ENCODE results near the gene GSTT2.

Gene GSTT2

DNA sequence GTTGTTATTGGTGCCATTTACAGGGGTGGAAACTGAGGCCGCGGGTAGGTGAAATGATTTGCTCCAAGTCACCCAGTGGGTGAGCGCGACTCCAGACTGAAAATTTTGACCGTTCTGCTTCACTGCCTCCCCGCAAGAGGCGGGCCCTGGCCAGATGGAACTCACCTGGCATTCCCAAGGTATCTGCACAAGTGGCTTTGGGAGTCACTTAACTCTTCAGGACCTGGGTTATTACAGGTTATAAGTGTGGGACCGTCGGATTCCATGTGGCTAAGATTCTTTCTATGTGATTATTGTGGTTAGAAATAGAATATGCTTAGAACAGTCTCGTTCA, 31.8 kb downstream of the GSTT2 start:
- no peak overlapping the region for H2BK12ac ChIP-seq (ENCODE audit: low read length)
- H3K27ac ChIP-seq (replicated peaks; ENCODE audit: low read length), result peak overlapping the region; percentile 86
- peak overlapping the region; percentile 89 for H2BK5ac ChIP-seq (ENCODE audit: low read length)
- peaks cover 6% of the 10 kb centered on the region for H3K79me1 ChIP-seq (ENCODE audit: low read depth, low read length)
- peak overlapping the region; percentile 86 for H3K9ac ChIP-seq (ENCODE audit: low read depth, low read length, poor library complexity)
- H4K91ac ChIP-seq (ENCODE audit: low read depth, low read length, poor library complexity), result no peak overlapping the region
- H2AK5ac ChIP-seq (ENCODE audit: low read depth, low read length), result peak overlapping the region; percentile 34
- H3K27me3 ChIP-seq (ENCODE audit: control insufficient read depth in 3 of 3, insufficient read depth in 3 of 3, low read depth in 1 of 3, low read length in 3 of 3), result peaks cover 0 to 7% (median 0%) of the 10 kb centered on the region in 3 experiments
- H3K23ac ChIP-seq (ENCODE audit: low read depth, low read length, poor library complexity), result peak overlapping the region; percentile 74
- peak overlapping the region; percentile 90 for H3K18ac ChIP-seq (ENCODE audit: low read length)
- no CpG with 5 or more reads among the region's 10 CpGs for WGBS, 2 donors (ENCODE audit: extremely low coverage in 2 of 2, insufficient read length in 2 of 2, insufficient replicate concordance in 1 of 2)
- H3K36me3 ChIP-seq (replicated peaks in 1 of 2; ENCODE audit: control insufficient read depth in 2 of 2, insufficient read depth in 2 of 2, low read length in 2 of 2), result peaks cover 0 to 6% of the 10 kb centered on the region in 2 donors
- peak overlapping the region; percentile 91 to 93 for H3K4me3 ChIP-seq (ENCODE audit: low read length in 2 of 2)
- no peak overlapping the region for H4K8ac ChIP-seq (ENCODE audit: low read depth, low read length)
- no peak overlapping the region for H3K14ac ChIP-seq (ENCODE audit: low read length)
- H2AFZ ChIP-seq (ENCODE audit: low read length), result peak overlapping the region; percentile 95
- H3K4me1 ChIP-seq (ENCODE audit: control insufficient read depth in 2 of 2, insufficient read depth in 1 of 2, low read depth in 1 of 2, low read length in 2 of 2), result peaks cover 3 to 6% of the 10 kb centered on the region in 2 donors
- H2BK15ac ChIP-seq (ENCODE audit: low read length), result no peak overlapping the region
- no peak for DNase-seq (ENCODE audit: low spot score)
- no peak overlapping the region for H3K4ac ChIP-seq (ENCODE audit: low read length)
- H3K9me3 ChIP-seq (replicated peaks in 1 of 2; ENCODE audit: control insufficient read depth in 2 of 2, insufficient read depth in 1 of 2, low read depth in 1 of 2, low read length in 2 of 2), result peaks cover 0 to 17% of the 10 kb centered on the region in 2 donors
- peak overlapping the region; percentile 77 for H3K4me2 ChIP-seq (ENCODE audit: insufficient read depth, low read length, poor library complexity, severe bottlenecking)
- no peak overlapping the region for H2BK120ac ChIP-seq (ENCODE audit: low read depth, low read length)

DNA sequence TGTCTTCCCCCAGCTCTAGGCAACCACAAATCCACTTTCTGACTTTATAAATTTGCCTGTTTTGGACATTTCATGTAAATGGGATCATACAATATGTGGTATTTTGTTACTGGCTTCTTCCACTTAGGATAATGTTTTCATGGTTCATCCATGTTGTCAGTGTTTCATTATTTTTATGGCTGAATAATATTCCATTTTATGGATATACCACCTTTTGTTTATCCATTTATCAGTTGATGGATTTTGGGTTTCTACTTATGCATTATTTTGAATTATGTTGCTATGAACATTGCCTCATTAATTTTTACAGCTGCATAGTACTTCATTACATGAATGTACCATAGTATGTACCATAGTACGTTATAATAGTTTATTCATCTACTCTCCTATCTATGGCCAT, 36.2 kb downstream of the GSTT2 start:
- no peak overlapping the region for H3K4me3 ChIP-seq (ENCODE audit: low read length in 2 of 2)
- H2BK5ac ChIP-seq (ENCODE audit: low read length), result no peak overlapping the region
- H2BK12ac ChIP-seq (ENCODE audit: low read length), result no peak overlapping the region
- H4K91ac ChIP-seq (ENCODE audit: low read depth, low read length, poor library complexity), result no peak overlapping the region
- H3K4me2 ChIP-seq (ENCODE audit: insufficient read depth, low read length, poor library complexity, severe bottlenecking), result no peak overlapping the region
- H3K18ac ChIP-seq (ENCODE audit: low read length), result no peak overlapping the region
- no peak overlapping the region for H3K23ac ChIP-seq (ENCODE audit: low read depth, low read length, poor library complexity)
- H3K14ac ChIP-seq (ENCODE audit: low read length), result no peak overlapping the region
- no CpG with 5 or more reads among the region's 1 CpG for WGBS, 2 donors (ENCODE audit: extremely low coverage in 2 of 2, insufficient read length in 2 of 2, insufficient replicate concordance in 1 of 2)
- peaks cover 0 to 9% of the 10 kb centered on the region in 2 donors for H3K9me3 ChIP-seq (replicated peaks in 1 of 2; ENCODE audit: control insufficient read depth in 2 of 2, insufficient read depth in 1 of 2, low read depth in 1 of 2, low read length in 2 of 2)
- no peak overlapping the region for H2BK120ac ChIP-seq (ENCODE audit: low read depth, low read length)
- peaks cover 3% of the 10 kb centered on the region in 2 donors for H3K4me1 ChIP-seq (ENCODE audit: control insufficient read depth in 2 of 2, insufficient read depth in 1 of 2, low read depth in 1 of 2, low read length in 2 of 2)
- peaks cover 0 to 15% of the 10 kb centered on the region in 2 donors for H3K36me3 ChIP-seq (replicated peaks in 1 of 2; ENCODE audit: control insufficient read depth in 2 of 2, insufficient read depth in 2 of 2, low read length in 2 of 2)
- no peak overlapping the region for H3K9ac ChIP-seq (ENCODE audit: low read depth, low read length, poor library complexity)
- H3K27ac ChIP-seq (replicated peaks; ENCODE audit: low read length), result no peak overlapping the region
- no peaks in the 10 kb centered on the region for H3K27me3 ChIP-seq (ENCODE audit: control insufficient read depth in 3 of 3, insufficient read depth in 3 of 3, low read depth in 1 of 3, low read length in 3 of 3)
- H3K79me1 ChIP-seq (ENCODE audit: low read depth, low read length), result peaks cover 6% of the 10 kb centered on the region
- no peak for DNase-seq (ENCODE audit: low spot score)
- H2BK15ac ChIP-seq (ENCODE audit: low read length), result no peak overlapping the region
- H4K8ac ChIP-seq (ENCODE audit: low read depth, low read length), result no peak overlapping the region
- no peak overlapping the region for H2AK5ac ChIP-seq (ENCODE audit: low read depth, low read length)
- no peak overlapping the region for H3K4ac ChIP-seq (ENCODE audit: low read length)
- no peak overlapping the region for H2AFZ ChIP-seq (ENCODE audit: low read length)

DNA sequence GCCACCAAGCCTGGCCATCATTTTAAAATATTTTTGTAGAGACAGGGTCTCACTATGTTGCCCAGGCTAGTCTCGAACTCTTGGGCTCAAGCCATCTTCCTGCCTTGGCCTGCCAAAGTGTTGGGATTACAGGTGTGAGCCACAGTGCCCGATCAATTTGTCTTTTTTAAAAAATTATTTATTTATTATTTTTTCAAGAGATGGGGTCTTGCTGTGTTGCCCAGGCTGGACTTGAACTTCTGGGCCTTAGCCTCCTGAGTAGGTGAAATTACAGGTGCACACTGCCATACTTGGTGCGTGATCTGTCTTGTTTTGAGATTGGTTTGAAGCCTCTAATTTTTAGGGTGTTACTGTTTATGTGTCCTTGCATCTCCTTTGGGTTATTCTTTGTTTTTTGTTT, 41.4 kb downstream of the GSTT2 start:
- no CpG with 5 or more reads among the region's 3 CpGs for WGBS, 2 donors (ENCODE audit: extremely low coverage in 2 of 2, insufficient read length in 2 of 2, insufficient replicate concordance in 1 of 2)
- Histone ChIP-seq H2BK12ac (ENCODE audit: low read length) (no peak overlapping the region), H3K9me3 (replicated peaks in 1 of 2; ENCODE audit: control insufficient read depth in 2 of 2, insufficient read depth in 1 of 2, low read depth in 1 of 2, low read length in 2 of 2) (peaks cover 0 to 8% of the 10 kb centered on the region in 2 donors), H3K4me2 (ENCODE audit: insufficient read depth, low read length, poor library complexity, severe bottlenecking) (no peak overlapping the region), H2AK5ac (ENCODE audit: low read depth, low read length) (no peak overlapping the region), H3K4me1 (ENCODE audit: control insufficient read depth in 2 of 2, insufficient read depth in 1 of 2, low read depth in 1 of 2, low read length in 2 of 2) (no peaks in the 10 kb centered on the region), H3K9ac (ENCODE audit: low read depth, low read length, poor library complexity) (no peak overlapping the region), H4K91ac (ENCODE audit: low read depth, low read length, poor library complexity) (no peak overlapping the region), H3K23ac (ENCODE audit: low read depth, low read length, poor library complexity) (no peak overlapping the region), H3K79me1 (ENCODE audit: low read depth, low read length) (no peaks in the 10 kb centered on the region), H4K8ac (ENCODE audit: low read depth, low read length) (no peak overlapping the region), H3K36me3 (replicated peaks in 1 of 2; ENCODE audit: control insufficient read depth in 2 of 2, insufficient read depth in 2 of 2, low read length in 2 of 2) (peaks cover 0 to 17% of the 10 kb centered on the region in 2 donors), H3K4me3 (ENCODE audit: low read length in 2 of 2) (no peak overlapping the region), H3K27me3 (ENCODE audit: control insufficient read depth in 3 of 3, insufficient read depth in 3 of 3, low read depth in 1 of 3, low read length in 3 of 3) (no peaks in the 10 kb centered on the region), H2AFZ (ENCODE audit: low read length) (no peak overlapping the region), H2BK120ac (ENCODE audit: low read depth, low read length) (no peak overlapping the region), H3K14ac (ENCODE audit: low read length) (no peak overlapping the region), H2BK5ac (ENCODE audit: low read length) (no peak overlapping the region), H3K4ac (ENCODE audit: low read length) (no peak overlapping the region), H3K18ac (ENCODE audit: low read length) (no peak overlapping the region), H2BK15ac (ENCODE audit: low read length) (no peak overlapping the region), H3K27ac (replicated peaks; ENCODE audit: low read length) (no peak overlapping the region)
- no peak for DNase-seq (ENCODE audit: low spot score)

DNA sequence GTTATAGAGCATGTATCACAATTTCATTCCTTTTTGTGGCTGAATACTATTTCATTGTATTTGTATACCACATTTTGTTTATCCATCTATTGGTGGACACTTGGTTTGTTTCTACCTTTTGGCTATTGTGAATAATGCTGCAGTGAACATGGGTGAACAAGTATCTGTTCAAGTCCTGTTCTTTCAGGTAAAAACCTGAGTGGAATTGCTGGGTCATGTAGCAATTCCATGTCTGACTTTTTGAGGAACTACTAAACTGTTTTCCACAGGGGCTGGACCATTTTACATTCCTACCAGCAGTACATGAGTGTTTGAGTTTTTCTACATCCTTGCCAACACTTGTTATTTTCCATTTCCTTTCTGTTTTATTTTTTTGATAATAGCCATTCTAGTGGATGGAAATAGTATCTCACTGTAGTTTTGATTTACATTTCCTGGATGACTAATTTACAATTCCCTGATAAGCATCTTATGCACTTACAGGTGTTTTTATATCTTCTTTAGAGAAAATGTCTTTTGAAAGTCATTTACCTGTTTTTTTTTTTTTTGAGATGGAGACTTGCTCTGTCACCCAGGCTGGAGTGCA, 43.4 kb downstream of the GSTT2 start:
- H3K4me1 ChIP-seq (ENCODE audit: control insufficient read depth in 2 of 2, insufficient read depth in 1 of 2, low read depth in 1 of 2, low read length in 2 of 2), result no peaks in the 10 kb centered on the region
- peaks cover 0 to 3% of the 10 kb centered on the region in 2 donors for H3K9me3 ChIP-seq (replicated peaks in 1 of 2; ENCODE audit: control insufficient read depth in 2 of 2, insufficient read depth in 1 of 2, low read depth in 1 of 2, low read length in 2 of 2)
- no peak overlapping the region for H2AK5ac ChIP-seq (ENCODE audit: low read depth, low read length)
- no peak overlapping the region for H3K4ac ChIP-seq (ENCODE audit: low read length)
- no peak overlapping the region for H3K4me3 ChIP-seq (ENCODE audit: low read length in 2 of 2)
- H4K8ac ChIP-seq (ENCODE audit: low read depth, low read length), result no peak overlapping the region
- no peaks in the 10 kb centered on the region for H3K27me3 ChIP-seq (ENCODE audit: control insufficient read depth in 3 of 3, insufficient read depth in 3 of 3, low read depth in 1 of 3, low read length in 3 of 3)
- no peak overlapping the region for H2BK5ac ChIP-seq (ENCODE audit: low read length)
- no peak overlapping the region for H3K14ac ChIP-seq (ENCODE audit: low read length)
- no peak overlapping the region for H3K9ac ChIP-seq (ENCODE audit: low read depth, low read length, poor library complexity)
- no peak overlapping the region for H2BK12ac ChIP-seq (ENCODE audit: low read length)
- no peak for DNase-seq (ENCODE audit: low spot score)
- H3K36me3 ChIP-seq (replicated peaks in 1 of 2; ENCODE audit: control insufficient read depth in 2 of 2, insufficient read depth in 2 of 2, low read length in 2 of 2), result peaks cover 0 to 6% of the 10 kb centered on the region in 2 donors
- H3K23ac ChIP-seq (ENCODE audit: low read depth, low read length, poor library complexity), result no peak overlapping the region
- no peak overlapping the region for H3K18ac ChIP-seq (ENCODE audit: low read length)
- H2BK15ac ChIP-seq (ENCODE audit: low read length), result no peak overlapping the region
- H4K91ac ChIP-seq (ENCODE audit: low read depth, low read length, poor library complexity), result no peak overlapping the region
- no peak overlapping the region for H2AFZ ChIP-seq (ENCODE audit: low read length)
- no peak overlapping the region for H3K4me2 ChIP-seq (ENCODE audit: insufficient read depth, low read length, poor library complexity, severe bottlenecking)
- H3K79me1 ChIP-seq (ENCODE audit: low read depth, low read length), result no peaks in the 10 kb centered on the region
- no peak overlapping the region for H2BK120ac ChIP-seq (ENCODE audit: low read depth, low read length)
- H3K27ac ChIP-seq (replicated peaks; ENCODE audit: low read length), result no peak overlapping the region
